ENCODE results near the gene FAM177A1. TPM values are rescaled to one million over a fixed set of nuclear protein-coding genes. Genes with fewer than 3 reads are reported as not detected.
"Not testable (repeated sequence)": the region's sequence is repeated elsewhere in the genome, so short reads cannot be mapped to it uniquely, and the experiment has no call there.

The FAM177A1 gene
- polyA plus RNA-seq, 3 donors from 2014 or later: 42.5 to 75.3 (median 47.7) TPM

- H3K9me3 Mint-ChIP-seq: no peaks in the 10 kb centered on the region
- H3K27ac Mint-ChIP-seq: peak overlapping the region in 5 of 6 donors; percentile 43 to 82 (median 63)
- H3K4me1 Mint-ChIP-seq: peaks cover 19 to 25% of the 10 kb centered on the region in 2 donors
- H3K4me3 Mint-ChIP-seq: no peak overlapping the region
- DNase-seq: no peak
- H3K36me3 Mint-ChIP-seq: peaks cover 0 to under 1% (median 0%) of the 10 kb centered on the region in 3 donors
- H3K27me3 Mint-ChIP-seq (ENCODE audit: low read depth in 3 of 3): peaks cover 6 to 23% (median 21%) of the 10 kb centered on the region in 3 donors
Measured at GRCh38 chr14:35043046-35043445, 3.0 kb upstream of the FAM177A1 start.

GRCh38 chr14:35044939-35045797, 904 bp upstream of the FAM177A1 start:
- Mint-ChIP-seq H3K4me3 (peak overlapping the region; percentile 83 to 93 (median 88)), H3K4me1 (peaks cover 22 to 29% of the 10 kb centered on the region in 2 donors), H3K27ac (peak overlapping the region; percentile 98 to 100 (median 100)), H3K27me3 (ENCODE audit: low read depth in 3 of 3) (peaks cover 6 to 23% (median 21%) of the 10 kb centered on the region in 3 donors), H3K36me3 (peaks cover 0 to 3% (median 3%) of the 10 kb centered on the region in 3 donors), H3K9me3 (no peaks in the 10 kb centered on the region)
- peak in 1 of 3 donors; percentile 15 for DNase-seq

- peaks cover 3 to 6% (median 3%) of the 10 kb centered on the region in 3 donors for H3K36me3 Mint-ChIP-seq
- peaks cover 6 to 23% (median 21%) of the 10 kb centered on the region in 3 donors for H3K27me3 Mint-ChIP-seq (ENCODE audit: low read depth in 3 of 3)
- no peaks in the 10 kb centered on the region for H3K9me3 Mint-ChIP-seq
- peak overlapping the region; percentile 83 to 93 (median 88) for H3K4me3 Mint-ChIP-seq
- peaks cover 22 to 29% of the 10 kb centered on the region in 2 donors for H3K4me1 Mint-ChIP-seq
- H3K27ac Mint-ChIP-seq: peak overlapping the region; percentile 98 to 100 (median 100)
- no peak for DNase-seq
Measured at GRCh38 chr14:35045798-35046047, 349 bp upstream of the FAM177A1 start.

- Mint-ChIP-seq H3K4me3 (peak overlapping the region; percentile 92 to 96 (median 95)), H3K36me3 (peaks cover 3 to 11% (median 3%) of the 10 kb centered on the region in 3 donors), H3K4me1 (peaks cover 22 to 29% of the 10 kb centered on the region in 2 donors), H3K27me3 (ENCODE audit: low read depth in 3 of 3) (peaks cover 6 to 23% (median 21%) of the 10 kb centered on the region in 3 donors), H3K9me3 (no peaks in the 10 kb centered on the region), H3K27ac (peak overlapping the region; percentile 96 to 99 (median 98))
- peak; percentile 16 to 59 (median 37) for DNase-seq
Measured at GRCh38 chr14:35046751-35047536, 872 bp downstream of the FAM177A1 start.

GRCh38 chr14:35047976-35048513, 2.0 kb downstream of the FAM177A1 start:
- Mint-ChIP-seq H3K9me3 (no peaks in the 10 kb centered on the region), H3K27me3 (ENCODE audit: low read depth in 3 of 3) (peaks cover 6 to 23% (median 21%) of the 10 kb centered on the region in 3 donors), H3K27ac (peak overlapping the region; percentile 96 to 99 (median 98)), H3K4me1 (peaks cover 22 to 29% of the 10 kb centered on the region in 2 donors), H3K4me3 (peak overlapping the region; percentile 92 to 96 (median 95)), H3K36me3 (peaks cover 3 to 13% (median 5%) of the 10 kb centered on the region in 3 donors)
- DNase-seq: no peak

- H3K9me3 Mint-ChIP-seq: no peaks in the 10 kb centered on the region
- H3K27ac Mint-ChIP-seq: peak overlapping the region in 1 of 6 donors; percentile 12
- H3K4me3 Mint-ChIP-seq: no peak overlapping the region
- peaks cover 14 to 20% of the 10 kb centered on the region in 2 donors for H3K4me1 Mint-ChIP-seq
- peaks cover 6 to 20% (median 13%) of the 10 kb centered on the region in 3 donors for H3K27me3 Mint-ChIP-seq (ENCODE audit: low read depth in 3 of 3)
- H3K36me3 Mint-ChIP-seq: peaks cover 3 to 15% (median 8%) of the 10 kb centered on the region in 3 donors
- DNase-seq: no peak
Measured at GRCh38 chr14:35050652-35051051, 4.6 kb downstream of the FAM177A1 start.

GRCh38 chr14:35051796-35052195, 5.7 kb downstream of the FAM177A1 start:
- Mint-ChIP-seq H3K4me1 (peaks cover 12 to 16% of the 10 kb centered on the region in 2 donors), H3K36me3 (peaks cover 3 to 15% (median 8%) of the 10 kb centered on the region in 3 donors), H3K9me3 (no peaks in the 10 kb centered on the region), H3K4me3 (no peak overlapping the region), H3K27me3 (ENCODE audit: low read depth in 3 of 3) (peaks cover 3 to 10% (median 7%) of the 10 kb centered on the region in 3 donors), H3K27ac (peak overlapping the region in 1 of 6 donors; percentile 21)
- no peak for DNase-seq

GRCh38 chr14:35052637-35053036, 6.6 kb downstream of the FAM177A1 start:
- Mint-ChIP-seq H3K9me3 (no peaks in the 10 kb centered on the region), H3K4me1 (peaks cover 7 to 9% of the 10 kb centered on the region in 2 donors), H3K27ac (no peak overlapping the region), H3K4me3 (no peak overlapping the region), H3K27me3 (ENCODE audit: low read depth in 3 of 3) (peaks cover 0 to 4% (median 1%) of the 10 kb centered on the region in 3 donors), H3K36me3 (peaks cover 3 to 18% (median 9%) of the 10 kb centered on the region in 3 donors)
- no peak for DNase-seq

GRCh38 chr14:35061113-35061791, 15.2 kb downstream of the FAM177A1 start:
- H3K4me1 Mint-ChIP-seq; DNase-seq; H3K4me3 Mint-ChIP-seq; H3K27me3 Mint-ChIP-seq (ENCODE audit: low read depth in 3 of 3); H3K9me3 Mint-ChIP-seq; H3K27ac Mint-ChIP-seq: not testable (repeated sequence)
- peaks cover 6 to 27% (median 7%) of the 10 kb centered on the region in 3 donors for H3K36me3 Mint-ChIP-seq

- H3K9me3 Mint-ChIP-seq; H3K4me3 Mint-ChIP-seq; H3K4me1 Mint-ChIP-seq; DNase-seq; H3K27me3 Mint-ChIP-seq (ENCODE audit: low read depth in 3 of 3); H3K27ac Mint-ChIP-seq: not testable (repeated sequence)
- peaks cover 3 to 23% (median 21%) of the 10 kb centered on the region in 3 donors for H3K36me3 Mint-ChIP-seq
Measured at GRCh38 chr14:35065731-35066130, 19.7 kb downstream of the FAM177A1 start.

- H3K9me3 Mint-ChIP-seq: no peaks in the 10 kb centered on the region
- no peak for DNase-seq
- no peaks in the 10 kb centered on the region for H3K4me1 Mint-ChIP-seq
- no peaks in the 10 kb centered on the region for H3K27me3 Mint-ChIP-seq (ENCODE audit: low read depth in 3 of 3)
- H3K27ac Mint-ChIP-seq: peak overlapping the region in 1 of 6 donors; percentile 4
- H3K36me3 Mint-ChIP-seq: peaks cover 9 to 23% (median 23%) of the 10 kb centered on the region in 3 donors
- H3K4me3 Mint-ChIP-seq: no peak overlapping the region
Measured at GRCh38 chr14:35068238-35069012, 22.4 kb downstream of the FAM177A1 start.

GRCh38 chr14:35072226-35072625, 26.2 kb downstream of the FAM177A1 start:
- Mint-ChIP-seq H3K4me1 (no peaks in the 10 kb centered on the region), H3K36me3 (peaks cover 6 to 20% (median 15%) of the 10 kb centered on the region in 3 donors), H3K27ac (no peak overlapping the region), H3K9me3 (no peaks in the 10 kb centered on the region), H3K4me3 (no peak overlapping the region), H3K27me3 (ENCODE audit: low read depth in 3 of 3) (no peaks in the 10 kb centered on the region)
- DNase-seq: no peak
